Stimulated activated CD8-positive, alpha-beta memory T cell treated with anti-CD3 and anti-CD28 coated beads, Interleukin-2, amount 100 ng/mL, for 1 hour (primary cell): ENCODE results near the gene PIGQ.

ENCODE experiments used
- DNase-seq, 2 donors: peaks; one replicate each; pipeline ENCODE4 v3.0.0-alpha.2; 2020; ENCODE audit warnings: low read depth in 2 of 2

The PIGQ gene

DNA sequence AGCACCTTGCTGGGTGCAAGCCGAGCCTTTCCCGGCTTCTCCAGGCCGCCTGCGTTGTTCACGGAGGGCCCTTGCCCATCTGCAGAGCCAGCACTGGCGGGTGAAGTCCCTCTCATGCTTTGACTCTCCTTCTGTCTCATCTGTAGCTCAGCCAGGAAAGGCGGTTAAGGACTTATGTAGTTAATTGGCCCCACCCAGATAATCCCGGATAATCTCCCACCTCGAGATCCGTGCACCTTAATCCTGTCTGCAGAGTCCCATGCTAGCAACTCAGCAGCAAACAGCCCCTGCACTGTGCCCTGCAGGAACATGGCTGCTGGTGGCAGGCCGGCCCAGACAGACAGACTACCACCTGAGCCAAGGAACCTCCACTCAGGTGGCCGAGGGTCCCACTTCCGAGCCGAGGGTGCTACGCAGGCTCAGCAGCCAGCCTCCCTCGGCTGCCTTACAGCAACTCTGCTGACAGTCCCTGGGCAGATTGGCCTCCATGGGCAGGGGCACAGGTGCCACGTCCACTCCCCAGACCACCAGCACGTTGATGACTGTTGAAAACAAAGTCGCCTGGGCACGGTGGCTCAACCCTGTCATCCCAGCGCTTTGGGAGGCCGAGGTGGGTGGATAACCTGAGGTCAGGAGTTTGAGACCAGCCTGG lies 37.0 kb downstream of the PIGQ start:
- DNase-seq: no peak

DNA sequence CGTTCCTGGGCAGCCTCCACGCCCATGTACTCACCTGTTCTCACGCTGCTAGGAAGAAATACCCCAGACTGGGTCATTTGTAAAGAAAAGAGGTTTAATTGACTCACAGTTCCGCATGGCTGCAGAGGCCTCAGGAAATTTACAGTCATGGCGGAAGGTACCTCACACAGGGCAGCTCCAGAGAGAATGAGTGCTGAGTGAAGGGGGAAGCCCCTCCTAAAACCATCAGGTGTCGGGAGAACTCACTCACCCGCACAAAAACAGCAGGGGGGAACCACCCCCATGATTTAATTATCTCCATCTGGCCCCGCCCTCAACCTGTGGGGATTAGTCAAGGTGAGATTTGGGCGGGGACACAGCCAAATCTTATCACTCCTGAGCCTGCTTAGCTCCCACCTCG lies 38.3 kb downstream of the PIGQ start:
- DNase-seq: no peak

DNA sequence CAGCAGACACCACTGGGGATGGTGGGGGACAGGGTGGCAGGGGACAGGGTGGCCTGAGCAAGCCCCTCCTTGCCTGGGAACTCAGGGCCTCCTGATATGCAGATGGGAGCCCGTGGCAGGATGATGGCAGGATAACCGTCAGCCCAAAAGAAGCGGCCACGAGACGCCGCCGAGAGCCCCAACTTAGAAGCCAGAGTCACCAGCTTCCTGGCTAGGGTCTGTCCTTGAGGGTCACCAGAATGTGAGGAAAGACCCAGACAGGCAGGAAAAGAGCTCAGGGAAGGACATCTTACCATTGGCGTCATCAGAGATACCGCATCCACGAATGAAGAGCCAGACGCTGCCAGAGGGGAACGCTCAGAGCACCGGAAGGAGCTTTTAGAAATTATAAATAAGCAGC lies 39.5 kb downstream of the PIGQ start:
- no peak for DNase-seq

DNA sequence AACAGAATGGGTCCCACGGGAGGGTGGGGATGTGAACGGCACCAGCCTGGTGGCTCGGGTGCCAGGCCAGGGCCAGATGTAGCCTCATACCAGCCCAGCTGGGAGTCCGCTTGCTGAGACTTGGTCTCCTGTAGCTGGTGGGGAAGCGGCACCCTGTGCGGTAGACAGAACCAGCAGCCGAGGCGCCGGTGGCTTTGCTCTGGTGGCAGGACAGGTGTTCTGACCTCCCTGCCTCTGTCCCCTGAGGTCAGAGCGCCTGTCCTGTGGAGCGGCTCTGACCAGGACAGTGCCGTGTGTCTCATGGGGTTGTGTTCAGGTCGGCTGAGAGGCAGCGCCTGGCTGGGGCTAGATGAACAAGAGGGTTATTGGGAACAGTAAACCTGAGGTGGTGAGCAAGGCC lies 40.2 kb downstream of the PIGQ start:
- no peak for DNase-seq

DNA sequence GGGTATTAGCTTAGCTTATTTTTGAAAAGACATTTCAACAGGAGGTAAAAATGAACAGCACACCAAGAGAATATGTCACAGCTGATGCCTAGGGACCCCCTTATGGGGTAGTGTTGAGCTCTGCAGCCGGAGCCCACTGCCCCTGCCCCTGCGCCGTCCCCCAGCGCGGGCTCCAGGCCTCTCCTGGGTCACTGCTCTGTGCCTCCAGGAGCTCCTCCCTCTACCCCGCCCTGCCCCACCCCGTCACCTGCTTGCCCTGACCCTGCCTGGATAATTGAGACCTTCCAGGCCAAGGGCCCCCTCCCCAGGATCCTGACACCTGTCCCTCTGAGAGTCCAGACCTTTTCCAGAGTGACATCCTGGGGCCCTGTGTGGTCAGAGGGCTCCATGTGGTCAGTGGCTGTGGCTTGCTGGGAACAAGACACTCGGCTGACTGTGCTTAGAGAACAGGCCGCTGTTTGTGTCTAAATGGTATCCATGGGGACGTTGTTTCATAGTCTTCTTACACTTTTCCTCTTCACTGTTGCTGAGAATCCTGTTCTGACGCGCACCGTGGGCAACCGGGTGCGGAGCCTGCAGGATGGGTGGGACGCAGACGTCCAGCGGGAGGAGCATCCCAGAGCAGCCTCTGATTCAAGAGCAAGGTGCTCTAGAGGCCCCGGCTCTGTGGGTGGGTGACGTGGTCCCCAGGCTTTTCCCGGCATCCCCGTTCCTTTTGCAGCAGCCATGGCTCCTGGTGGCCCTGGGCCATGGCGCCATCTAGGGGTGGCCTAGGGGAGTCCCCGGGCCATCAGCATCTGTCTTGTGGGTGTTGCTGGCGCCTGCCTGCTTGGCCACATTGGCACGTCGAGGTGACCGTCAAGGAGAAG lies 41.0 kb downstream of the PIGQ start:
- peak in 1 of 2 donors; percentile 23 for DNase-seq

DNA sequence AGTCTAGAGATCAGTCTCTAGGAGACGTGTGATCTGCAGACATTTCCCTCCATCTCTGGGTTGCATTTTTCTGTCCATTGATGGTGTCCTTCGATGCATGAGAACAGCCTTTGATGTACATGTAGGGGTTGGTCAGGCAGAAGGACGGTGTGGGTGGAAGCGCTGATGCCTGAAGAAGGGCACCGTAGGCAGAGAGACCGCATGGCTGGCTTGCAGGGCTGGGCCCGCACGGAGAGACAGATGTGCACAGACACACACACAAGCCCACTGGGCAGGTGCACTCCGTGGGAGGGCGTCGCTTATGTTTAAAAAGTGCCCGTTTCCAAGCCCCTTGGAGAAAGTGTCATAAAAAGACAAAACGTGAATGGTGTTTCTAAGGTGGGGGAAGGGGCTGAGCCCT lies 45.4 kb downstream of the PIGQ start:
- DNase-seq: no peak

DNA sequence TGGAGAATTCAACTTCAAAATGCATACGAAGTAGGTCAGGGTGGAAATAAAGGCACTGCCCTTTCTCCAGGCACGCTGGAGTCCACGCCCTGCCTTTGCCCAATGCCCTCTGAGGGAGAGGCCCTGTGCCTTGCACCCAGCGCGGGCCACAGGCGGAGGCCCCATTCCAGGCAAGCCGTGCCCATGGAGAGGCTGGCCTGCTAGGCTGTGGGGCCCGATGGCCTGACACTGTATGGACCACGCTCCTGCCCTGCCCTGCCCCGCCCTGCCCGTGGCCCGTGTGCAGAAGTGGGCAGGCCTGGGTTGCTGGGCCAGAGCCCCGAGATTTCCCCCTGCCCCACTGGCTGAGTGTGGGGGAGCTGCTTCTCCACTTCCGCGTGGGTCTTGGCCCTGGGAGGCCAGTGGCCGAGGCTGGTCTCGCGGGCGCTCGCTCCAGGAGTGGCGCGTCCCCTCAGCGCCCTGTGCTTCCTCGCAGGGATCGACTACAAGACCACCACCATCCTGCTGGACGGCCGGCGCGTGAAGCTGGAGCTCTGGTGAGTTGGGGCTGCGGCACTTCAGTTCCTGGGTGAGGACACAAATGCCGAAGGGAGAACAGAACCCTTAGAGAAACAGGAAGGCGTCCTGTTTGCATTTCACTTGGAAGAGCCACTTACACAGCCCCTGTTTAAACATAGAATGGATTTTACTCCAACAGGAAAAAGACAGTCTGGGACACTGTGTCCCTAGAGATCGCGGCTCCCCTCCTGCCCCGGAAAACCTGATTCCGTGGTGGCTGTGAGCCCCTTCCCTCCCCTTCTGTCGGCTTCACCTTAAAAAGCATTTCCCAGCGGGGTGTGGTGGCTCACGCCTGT lies 47.2 kb downstream of the PIGQ start:
- no peak for DNase-seq

DNA sequence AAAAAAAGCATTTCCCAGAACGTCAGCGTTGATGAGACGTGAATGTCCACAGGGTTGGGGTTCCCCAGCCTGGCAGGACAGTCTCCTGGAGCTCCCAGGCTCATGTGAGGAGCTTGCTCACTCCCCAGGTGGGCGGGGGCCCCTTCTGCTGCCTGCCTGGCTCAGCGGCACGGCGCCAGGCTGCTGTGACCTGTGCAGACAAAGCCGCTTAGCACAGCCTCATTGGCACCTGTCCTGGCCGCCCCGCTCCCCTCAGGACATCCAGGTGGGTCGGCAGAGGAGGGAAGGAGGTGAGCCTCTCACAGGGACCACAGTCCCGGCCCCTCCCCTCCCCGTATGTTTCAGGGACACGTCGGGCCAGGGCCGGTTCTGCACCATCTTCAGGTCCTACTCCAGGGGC lies 48.1 kb downstream of the PIGQ start:
- DNase-seq: no peak

DNA sequence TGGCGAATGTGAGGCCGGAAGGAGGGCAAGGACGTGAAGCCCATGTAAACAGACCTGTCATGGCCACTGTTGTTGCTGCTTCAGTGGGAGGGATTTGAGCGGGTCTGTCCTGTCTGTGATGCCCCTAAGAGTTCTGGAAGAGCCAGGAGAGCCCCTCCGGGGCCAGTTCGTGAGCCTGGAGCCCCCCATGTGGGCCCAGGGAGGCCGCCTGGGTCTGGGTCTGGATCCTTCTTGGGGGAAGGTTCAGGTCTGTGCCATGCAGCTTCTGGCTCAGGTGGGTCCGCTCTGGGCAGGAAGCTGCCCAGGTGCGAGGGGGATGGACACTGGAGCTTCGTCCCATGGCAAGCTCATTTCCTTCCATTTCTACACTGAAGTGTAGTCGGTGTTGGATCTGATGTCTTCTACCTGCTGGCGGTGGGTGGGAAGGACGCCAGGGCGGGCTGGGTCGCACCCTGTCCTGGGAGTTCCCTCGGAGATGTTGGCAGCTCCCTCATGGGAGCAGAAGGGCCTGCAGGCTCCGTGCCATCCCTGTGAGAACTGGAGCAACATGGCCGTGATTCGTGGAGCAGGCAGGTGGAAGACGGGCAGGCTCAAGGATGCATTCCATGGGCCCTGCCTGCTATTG lies 49.8 kb downstream of the PIGQ start:
- no peak for DNase-seq

DNA sequence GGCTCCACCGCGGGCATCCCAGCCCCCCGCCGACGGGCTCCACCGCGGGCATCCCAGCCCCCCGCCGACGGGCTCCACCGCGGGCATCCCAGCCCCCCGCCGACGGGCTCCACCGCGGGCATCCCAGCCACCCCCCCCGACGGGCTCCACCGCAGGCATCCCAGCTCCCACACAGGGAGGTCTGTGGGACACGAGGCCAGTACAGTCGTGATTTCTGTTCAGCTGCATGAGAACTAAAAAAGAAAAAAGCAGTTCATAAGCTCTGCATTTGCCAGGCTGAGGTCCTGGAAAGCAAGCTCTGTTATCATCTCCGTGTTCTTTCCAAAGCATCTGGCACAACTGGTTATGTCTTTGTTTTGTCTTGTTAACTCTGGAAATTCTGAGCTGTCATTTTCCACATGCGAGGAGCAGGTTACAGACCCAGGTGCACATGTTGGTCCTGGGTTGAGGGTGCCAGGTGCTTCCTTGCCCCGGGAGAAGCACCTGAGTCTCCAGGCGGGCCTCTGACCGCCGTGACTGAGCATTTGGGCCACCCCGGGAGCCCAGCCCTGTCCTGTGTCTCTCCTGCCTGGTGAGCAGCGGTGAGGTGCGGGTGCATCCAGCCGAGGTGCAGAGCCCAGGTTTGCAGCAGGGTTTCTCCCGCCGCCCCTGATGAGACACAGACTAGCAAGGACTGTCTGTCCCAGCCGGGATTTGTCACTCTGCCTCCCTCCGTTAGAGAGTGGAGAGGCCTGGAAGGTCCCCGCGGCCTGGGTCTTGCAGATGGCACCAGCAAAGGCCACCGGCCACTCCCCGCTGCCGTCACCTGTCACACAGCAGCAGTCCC lies 51.1 kb downstream of the PIGQ start:
- no peak for DNase-seq

DNA sequence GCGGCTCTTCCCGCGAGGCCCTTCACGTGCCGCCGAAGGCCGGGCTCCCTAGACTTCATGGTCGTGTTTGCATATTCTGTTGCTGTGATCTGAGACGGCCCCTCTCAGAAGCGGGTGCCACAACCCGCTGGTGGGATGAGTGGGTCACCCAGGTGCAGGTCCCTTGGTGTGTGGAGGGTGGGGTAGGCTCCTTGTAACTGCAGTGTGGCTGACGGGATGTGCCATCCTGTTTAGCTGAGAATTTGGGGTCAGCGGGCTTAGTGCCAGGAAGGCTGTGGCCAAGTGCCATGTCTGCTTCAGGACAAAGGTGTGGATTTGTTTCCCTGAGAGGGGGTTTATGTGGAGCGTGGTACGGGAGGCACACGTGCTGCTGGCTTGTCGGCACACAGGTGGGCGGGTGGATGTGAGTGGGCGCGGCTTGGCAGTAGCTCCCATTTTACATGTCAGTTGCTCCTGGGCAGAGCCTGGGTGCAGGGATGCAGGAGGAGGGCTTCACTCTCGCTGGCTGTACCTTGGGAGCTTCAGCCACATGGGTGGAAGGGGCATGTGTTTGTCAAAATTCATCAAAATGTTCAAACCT lies 51.8 kb downstream of the PIGQ start:
- no peak for DNase-seq

DNA sequence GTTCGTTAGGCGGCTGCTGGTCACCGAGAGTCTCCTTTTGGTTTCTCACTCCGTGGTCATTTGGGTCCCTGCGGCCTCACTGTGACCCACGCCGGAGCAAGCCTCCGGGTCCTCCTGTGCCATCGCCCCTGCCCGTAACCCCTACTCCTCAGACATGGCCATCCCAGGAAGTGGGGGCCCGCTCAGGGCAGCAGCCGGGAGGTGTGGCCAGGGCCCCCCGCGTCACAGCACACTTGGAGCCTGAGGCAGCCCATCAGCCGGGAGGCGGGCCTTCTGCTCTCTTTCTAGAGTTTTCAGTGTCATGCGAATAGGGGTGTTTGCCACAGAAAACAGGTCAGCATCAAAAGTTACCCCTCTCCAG lies 53.1 kb downstream of the PIGQ start:
- no peak for DNase-seq

DNA sequence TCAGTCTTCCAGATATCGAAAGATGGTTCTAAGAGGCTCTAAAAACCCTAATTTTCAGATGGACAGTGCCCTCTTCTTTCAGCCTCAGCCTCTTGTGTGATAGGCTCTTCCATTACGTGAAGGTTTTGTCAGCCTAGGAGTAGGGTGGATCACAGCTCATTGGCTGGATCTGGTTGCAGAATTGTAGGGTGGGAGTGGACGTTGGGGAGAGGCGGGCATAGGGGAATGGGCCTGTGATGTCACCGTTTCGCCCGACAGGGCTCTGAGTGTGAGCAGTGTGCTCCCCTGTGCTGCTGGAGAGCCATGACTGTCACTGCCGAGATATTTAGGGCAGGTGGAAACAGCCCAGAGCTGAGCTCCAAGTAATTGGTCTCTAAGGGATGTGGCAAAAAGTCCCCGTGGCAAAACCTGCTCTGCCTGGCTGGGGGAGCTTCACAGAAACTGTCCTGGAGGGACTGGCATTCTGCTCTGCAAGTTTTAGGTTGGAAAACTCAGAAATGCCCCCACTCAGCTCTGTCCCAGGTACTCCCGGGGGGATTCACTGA lies 54.8 kb downstream of the PIGQ start:
- DNase-seq: no peak

DNA sequence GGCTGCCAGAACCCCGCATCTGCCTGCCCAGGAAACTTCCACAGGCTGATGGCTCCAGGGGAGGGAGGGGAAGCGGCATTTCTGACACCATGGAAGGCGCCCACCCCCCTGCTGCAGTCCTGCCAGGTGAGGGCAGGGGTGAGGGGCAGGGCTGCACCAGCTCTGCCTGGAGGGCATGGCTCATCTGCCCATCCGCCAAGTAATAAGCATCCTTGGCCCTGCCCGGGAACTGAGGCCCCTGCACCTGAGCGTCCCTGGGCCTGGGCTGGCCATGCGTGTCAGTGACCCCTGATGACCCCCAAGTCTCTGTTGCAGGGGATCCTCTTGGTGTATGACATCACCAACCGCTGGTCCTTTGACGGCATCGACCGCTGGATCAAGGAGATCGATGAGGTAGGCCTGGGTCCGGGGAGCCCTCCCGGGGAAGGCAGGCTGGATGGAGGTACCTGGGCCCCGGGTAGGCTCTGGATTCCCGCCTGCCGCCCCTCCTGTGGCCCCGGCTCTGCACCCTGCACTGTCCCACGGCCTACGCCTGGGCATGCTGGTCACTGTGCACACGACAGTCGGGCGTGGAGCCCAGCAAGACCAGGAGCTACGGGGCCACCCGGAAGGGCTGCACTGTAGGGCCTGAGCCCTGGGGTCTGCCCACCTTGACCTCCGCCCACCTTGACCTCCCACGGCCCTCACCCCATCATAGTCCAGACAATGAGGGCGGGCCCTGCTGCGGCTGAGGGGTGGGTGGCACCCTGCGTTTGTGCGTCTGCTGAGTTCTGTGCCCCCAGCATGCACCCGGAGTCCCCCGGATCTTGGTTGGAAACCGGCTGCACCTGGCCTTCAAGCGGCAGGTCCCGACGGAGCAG lies 55.6 kb downstream of the PIGQ start:
- no peak for DNase-seq

DNA sequence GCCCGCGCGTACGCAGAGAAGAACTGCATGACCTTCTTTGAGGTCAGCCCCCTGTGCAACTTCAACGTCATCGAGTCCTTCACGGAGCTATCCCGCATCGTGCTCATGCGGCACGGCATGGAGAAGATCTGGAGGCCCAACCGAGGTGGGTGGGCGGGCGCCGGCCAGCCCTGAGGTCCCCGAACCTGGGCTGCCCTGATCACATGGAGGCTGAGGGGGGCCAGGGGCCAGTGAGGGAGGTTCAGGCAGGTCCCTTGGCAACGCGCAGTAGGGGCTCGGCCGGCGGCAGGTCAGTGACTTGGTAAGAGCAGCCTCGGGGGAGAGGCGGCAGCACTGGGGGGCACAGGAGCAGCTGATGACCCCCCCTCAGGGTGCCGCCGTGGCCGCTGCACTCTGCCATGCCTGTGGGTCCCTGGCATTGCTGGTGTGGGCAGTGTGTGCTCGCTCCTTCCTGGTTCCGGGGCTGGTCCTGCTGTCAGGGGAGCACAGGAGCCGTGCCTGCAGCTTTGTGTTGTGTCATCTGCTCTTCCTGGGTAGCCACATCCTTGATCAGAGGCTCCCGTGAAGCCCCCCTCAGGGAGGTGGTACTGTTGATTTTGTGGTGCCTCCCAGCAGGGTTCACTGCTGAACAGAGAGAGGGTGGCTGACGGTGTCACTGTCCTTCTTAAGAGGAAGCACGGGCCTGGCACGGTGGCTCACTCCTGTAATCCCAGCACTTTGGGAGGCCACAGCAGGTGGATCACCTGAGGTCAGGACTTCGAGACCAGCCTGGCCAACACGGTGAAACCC lies 56.4 kb downstream of the PIGQ start:
- no peak for DNase-seq

DNA sequence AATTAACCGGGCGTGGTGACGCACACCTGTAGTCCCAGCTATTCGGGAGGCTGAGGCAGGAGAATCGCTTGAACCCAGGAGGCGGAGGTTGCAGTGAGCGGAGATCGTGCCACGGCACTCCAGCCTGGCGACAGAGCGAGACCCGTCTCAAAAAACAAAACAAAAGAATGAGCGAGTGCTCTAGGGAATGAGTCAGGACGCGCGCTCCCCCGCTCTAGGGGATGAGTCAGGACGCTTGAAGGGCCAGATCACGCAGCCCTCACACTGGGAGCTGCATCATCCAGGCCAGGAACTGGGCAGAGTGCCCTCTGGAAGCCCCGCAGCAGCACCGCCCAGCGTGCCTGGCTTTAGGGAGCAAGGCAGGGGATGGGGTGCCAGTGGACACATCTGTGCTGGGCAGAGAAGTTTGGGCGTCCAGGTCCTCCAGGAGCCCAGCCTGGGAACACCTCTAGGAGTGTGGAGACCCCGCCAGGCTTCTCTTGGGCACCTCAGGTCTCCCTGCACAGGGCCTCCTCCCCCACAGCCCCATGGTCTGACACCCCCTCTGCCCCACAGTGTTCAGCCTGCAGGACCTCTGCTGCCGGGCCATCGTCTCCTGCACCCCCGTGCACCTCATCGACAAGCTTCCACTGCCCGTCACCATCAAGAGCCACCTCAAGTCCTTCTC lies 57.2 kb downstream of the PIGQ start:
- no peak for DNase-seq

DNA sequence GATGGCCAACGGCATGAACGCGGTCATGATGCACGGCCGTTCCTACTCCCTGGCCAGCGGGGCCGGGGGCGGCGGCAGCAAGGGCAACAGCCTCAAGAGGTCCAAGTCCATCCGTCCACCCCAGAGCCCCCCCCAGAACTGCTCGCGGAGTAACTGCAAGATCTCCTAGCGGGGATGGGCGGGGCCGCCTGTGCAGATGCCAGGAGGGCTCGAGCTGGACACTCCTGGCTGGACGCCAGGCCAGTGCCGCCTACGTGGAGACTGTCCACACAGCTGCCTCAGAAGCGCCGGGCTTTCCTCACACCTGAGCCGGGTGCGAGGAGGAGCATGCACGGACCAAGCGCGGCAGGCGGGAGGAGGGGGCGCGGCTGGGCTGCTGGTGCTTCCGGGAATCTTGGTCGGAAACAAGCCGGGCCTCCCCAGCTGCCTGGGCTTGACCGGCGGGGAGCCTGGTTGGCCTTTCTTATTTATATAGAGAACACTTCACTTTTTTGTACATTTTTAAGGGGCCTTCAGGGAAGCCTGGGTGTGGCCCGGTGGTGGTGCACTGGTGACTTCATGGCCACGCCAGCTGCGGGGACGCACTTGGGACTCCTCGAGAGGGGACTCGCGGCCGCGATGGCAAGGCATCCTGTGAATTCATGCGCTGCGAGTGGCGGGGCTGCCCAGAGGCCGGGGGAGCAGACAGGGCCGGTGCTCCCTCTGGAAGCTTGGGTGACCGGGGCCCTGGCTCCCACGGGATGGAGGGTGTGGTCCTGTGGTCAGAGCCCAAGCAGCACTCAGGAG lies 57.9 kb downstream of the PIGQ start:
- DNase-seq: no peak
